WTC11 (cell line): ENCODE data around the gene MVP. TPM values are rescaled to one million over a fixed set of nuclear protein-coding genes. Genes with fewer than 3 reads are reported as not detected.

ENCODE experiments used
- ATAC-seq: fragments of 200-7000 bp; cut with Tn5 transposase; 2 replicates; pipeline ENCODE4 v1.10.0; 2021; ENCODE audit warnings: mild to moderate bottlenecking, moderate library complexity
- CTCF ChIA-PET: fragments of 300-600 bp; sonication (Branson Sonifier 250); formaldehyde crosslinking; loops from one replicate; lab custom pipeline; 2021; ENCODE audit warnings: antibody characterized with exemption; lab: Charles Lee
- POLR2A ChIA-PET: fragments of 350-600 bp; sonication (Branson Sonifier 250); formaldehyde crosslinking; loops from one replicate; lab custom pipeline; 2021; ENCODE audit warnings: antibody characterized with exemption; lab: Charles Lee
- DNase-seq: peaks from one replicate; pipeline ENCODE4 v3.0.0; 2021; ENCODE audit warnings: low spot score
- H3K27ac Mint-ChIP-seq: 2 replicates; pipeline ENCODE4 v1.8.0; 2021; ENCODE audit warnings: mixed read lengths
- H3K27me3 Mint-ChIP-seq: 2 replicates; pipeline ENCODE4 v1.8.0; 2021; ENCODE audit warnings: low read depth, mild to moderate bottlenecking, moderate library complexity, mixed read lengths
- H3K36me3 Mint-ChIP-seq: 2 replicates; pipeline ENCODE4 v1.8.0; 2021; ENCODE audit warnings: mixed read lengths
- H3K4me1 Mint-ChIP-seq: 2 replicates; pipeline ENCODE4 v1.8.0; 2022; ENCODE audit warnings: mixed read lengths
- H3K4me3 Mint-ChIP-seq: 2 replicates; pipeline ENCODE4 v1.8.0; 2021; ENCODE audit warnings: mild to moderate bottlenecking, moderate library complexity, mixed read lengths
- H3K9me3 Mint-ChIP-seq: 2 replicates; pipeline ENCODE4 v1.8.0; 2021; ENCODE audit warnings: mixed read lengths
- ATF1 ChIP-seq: sonication (generic); formaldehyde crosslinking; IDR thresholded peaks from 2 replicates; pipeline ENCODE4 v1.8.1; 2023; ENCODE audit warnings: mild to moderate bottlenecking, moderate library complexity, missing genetic modification reagents
- CREB1 ChIP-seq: sonication (generic); formaldehyde crosslinking; IDR thresholded peaks from 2 replicates; pipeline ENCODE4 v1.8.0; 2023; ENCODE audit warnings: mild to moderate bottlenecking, missing genetic modification reagents
- CREM ChIP-seq: sonication (generic); formaldehyde crosslinking; IDR thresholded peaks from 2 replicates; pipeline ENCODE4 v1.8.1; 2022; ENCODE audit warnings: mild to moderate bottlenecking, missing genetic modification reagents, moderate library complexity
- ETV6 ChIP-seq: sonication (generic); formaldehyde crosslinking; IDR thresholded peaks from 2 replicates; pipeline ENCODE4 v1.8.1; 2022; ENCODE audit warnings: mild to moderate bottlenecking, missing genetic modification reagents
- FOXJ3 ChIP-seq: sonication (generic); formaldehyde crosslinking; IDR thresholded peaks from 2 replicates; pipeline ENCODE4 v1.9.0; 2021; ENCODE audit warnings: missing genetic modification reagents, mild to moderate bottlenecking, borderline replicate concordance
- FOXK1 ChIP-seq: sonication (generic); formaldehyde crosslinking; IDR thresholded peaks from 2 replicates; pipeline ENCODE4 v1.8.0; 2022; ENCODE audit warnings: mild to moderate bottlenecking, moderate library complexity, missing genetic modification reagents
- GABPB1 ChIP-seq: sonication (generic); formaldehyde crosslinking; IDR thresholded peaks from 2 replicates; pipeline ENCODE4 v1.8.1; 2023; ENCODE audit warnings: mild to moderate bottlenecking, missing genetic modification reagents
- GRHL2 ChIP-seq: fragments of 250-450 bp; sonication (Bioruptor Pico); IDR thresholded peaks from 2 replicates; pipeline ENCODE4 v1.8.0; 2022; ENCODE audit warnings: mild to moderate bottlenecking, moderate library complexity; ENCODE audit not compliant: insufficient replicate concordance, severe bottlenecking
- GTF2I ChIP-seq: fragments of 250-450 bp; sonication (Bioruptor Pico); conservative IDR thresholded peaks from 2 replicates; pipeline ENCODE4 v1.4.0; 2021; ENCODE audit warnings: mild to moderate bottlenecking
- JAZF1 ChIP-seq: fragments of 250-450 bp; sonication (Bioruptor Pico); IDR thresholded peaks from 2 replicates; pipeline ENCODE4 v1.9.0; 2021; ENCODE audit warnings: moderate library complexity, mild to moderate bottlenecking, inconsistent platforms
- JUN ChIP-seq: sonication (generic); formaldehyde crosslinking; IDR thresholded peaks from 2 replicates; pipeline ENCODE4 v1.8.0; 2023; ENCODE audit warnings: mild to moderate bottlenecking, missing genetic modification reagents
- KAT7 ChIP-seq: sonication (generic); formaldehyde crosslinking; IDR thresholded peaks from 2 replicates; pipeline ENCODE4 v1.8.1; 2023; ENCODE audit warnings: missing genetic modification reagents, mild to moderate bottlenecking, borderline replicate concordance
- NFATC4 ChIP-seq: fragments of 250-450 bp; sonication (Bioruptor Pico); IDR thresholded peaks from 2 replicates; pipeline ENCODE4 v1.9.0; 2021; ENCODE audit warnings: mild to moderate bottlenecking
- SMAD3 ChIP-seq: sonication (generic); formaldehyde crosslinking; IDR thresholded peaks from 2 replicates; pipeline ENCODE4 v1.8.0; 2022; ENCODE audit warnings: missing genetic modification reagents, mild to moderate bottlenecking, borderline replicate concordance
- SP1 ChIP-seq: sonication (generic); formaldehyde crosslinking; conservative IDR thresholded peaks from 2 replicates; pipeline ENCODE4 v1.8.1; 2022; ENCODE audit warnings: missing genetic modification reagents
- TEAD1 ChIP-seq: sonication (generic); formaldehyde crosslinking; IDR thresholded peaks from 2 replicates; pipeline ENCODE4 v1.8.0; 2022; ENCODE audit warnings: mild to moderate bottlenecking, missing genetic modification reagents
- TP53 ChIP-seq: sonication (generic); formaldehyde crosslinking; IDR thresholded peaks from 2 replicates; pipeline ENCODE4 v1.8.1; 2023; ENCODE audit warnings: mild to moderate bottlenecking, missing genetic modification reagents
- ZNF219 ChIP-seq: sonication (generic); formaldehyde crosslinking; IDR thresholded peaks from 2 replicates; pipeline ENCODE4 v1.8.0; 2023; ENCODE audit warnings: missing genetic modification reagents, mild to moderate bottlenecking, borderline replicate concordance
- ZNF396 ChIP-seq: fragments of 250-450 bp; sonication (Bioruptor Pico); IDR thresholded peaks from 2 replicates; pipeline ENCODE4 v1.8.0; 2021; ENCODE audit warnings: mild to moderate bottlenecking, moderate library complexity, borderline replicate concordance
- total RNA-seq: library from RNA; stranded (reverse); gene quantifications from 3 replicates; pipeline ENCODE4 v1.2.3, GENCODE V29; 2021
- TF ChIP-seq, protein P1 (sequence below): sonication (generic); formaldehyde crosslinking; IDR thresholded peaks from 2 replicates; pipeline ENCODE4 v1.8.1; 2023; ENCODE audit warnings: mild to moderate bottlenecking, missing genetic modification reagents
- TF ChIP-seq, protein P2 (sequence below): sonication (generic); formaldehyde crosslinking; IDR thresholded peaks from 2 replicates; pipeline ENCODE4 v1.8.0; 2022; ENCODE audit warnings: mild to moderate bottlenecking, missing genetic modification reagents
- TF ChIP-seq, protein P3 (sequence below): sonication (generic); formaldehyde crosslinking; IDR thresholded peaks from 2 replicates; pipeline ENCODE4 v1.8.0; 2023; ENCODE audit warnings: missing genetic modification reagents
- TF ChIP-seq, protein P4 (sequence below): fragments of 250-450 bp; sonication (Bioruptor Pico); IDR thresholded peaks from 2 replicates; pipeline ENCODE4 v1.9.0; 2021; ENCODE audit warnings: mild to moderate bottlenecking
- TF ChIP-seq, protein P5 (sequence below): sonication (generic); formaldehyde crosslinking; IDR thresholded peaks from 2 replicates; pipeline ENCODE4 v1.8.1; 2023; ENCODE audit warnings: mild to moderate bottlenecking, moderate library complexity, missing genetic modification reagents
- TF ChIP-seq, protein P6 (sequence below): fragments of 250-450 bp; sonication (Bioruptor Pico); IDR thresholded peaks from 2 replicates; pipeline ENCODE4 v1.9.0; 2021; ENCODE audit warnings: mild to moderate bottlenecking
- TF ChIP-seq, protein P7 (sequence below): sonication (generic); formaldehyde crosslinking; IDR thresholded peaks from 2 replicates; pipeline ENCODE4 v1.8.0; 2022; ENCODE audit warnings: missing genetic modification reagents

Gene MVP
- total RNA-seq, 1 experiment from 2014 or later, result 10.8 TPM

DNA sequence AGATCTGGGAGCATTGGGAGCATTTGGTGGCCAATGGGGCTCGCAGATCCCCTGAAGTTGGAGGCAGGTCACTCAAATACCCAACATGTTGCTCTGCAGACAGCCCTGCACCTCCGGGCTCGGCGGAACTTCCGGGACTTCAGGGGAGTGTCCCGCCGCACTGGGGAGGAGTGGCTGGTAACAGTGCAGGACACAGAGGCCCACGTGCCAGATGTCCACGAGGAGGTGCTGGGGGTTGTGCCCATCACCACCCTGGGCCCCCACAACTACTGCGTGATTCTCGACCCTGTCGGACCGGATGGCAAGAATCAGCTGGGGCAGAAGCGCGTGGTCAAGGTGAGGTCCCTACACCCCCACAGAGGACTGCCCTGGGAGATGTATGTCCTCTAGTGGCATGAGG lies 16.4 kb downstream of the MVP start:
- Mint-ChIP-seq H3K9me3 (no peaks in the 10 kb centered on the region), H3K27me3 (no peaks in the 10 kb centered on the region; the same call in 1 of the 2 replicates), H3K27ac (no peak overlapping the region), H3K36me3 (no peaks in the 10 kb centered on the region), H3K4me3 (no peak overlapping the region), H3K4me1 (no peaks in the 10 kb centered on the region)
- ATAC-seq (peak; percentile 43), DNase-seq (no peak)
- POLR2A ChIA-PET, result no interaction called here
- TF ChIP-seq, protein P1, sequence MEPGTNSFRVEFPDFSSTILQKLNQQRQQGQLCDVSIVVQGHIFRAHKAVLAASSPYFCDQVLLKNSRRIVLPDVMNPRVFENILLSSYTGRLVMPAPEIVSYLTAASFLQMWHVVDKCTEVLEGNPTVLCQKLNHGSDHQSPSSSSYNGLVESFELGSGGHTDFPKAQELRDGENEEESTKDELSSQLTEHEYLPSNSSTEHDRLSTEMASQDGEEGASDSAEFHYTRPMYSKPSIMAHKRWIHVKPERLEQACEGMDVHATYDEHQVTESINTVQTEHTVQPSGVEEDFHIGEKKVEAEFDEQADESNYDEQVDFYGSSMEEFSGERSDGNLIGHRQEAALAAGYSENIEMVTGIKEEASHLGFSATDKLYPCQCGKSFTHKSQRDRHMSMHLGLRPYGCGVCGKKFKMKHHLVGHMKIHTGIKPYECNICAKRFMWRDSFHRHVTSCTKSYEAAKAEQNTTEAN (CRISPR knock-in tag), result no peak
- TF ChIP-seq GTF2I (CRISPR knock-in tag) (no peak), NFATC4 (CRISPR knock-in tag) (no peak), KAT7 (CRISPR knock-in tag) (no peak), ATF1 (CRISPR knock-in tag) (no peak), GRHL2 (no peak), TP53 (CRISPR knock-in tag) (no peak), ZNF396 (no peak), JUN (CRISPR knock-in tag) (no peak), FOXK1 (CRISPR knock-in tag) (no peak)
- TF ChIP-seq, protein P2, sequence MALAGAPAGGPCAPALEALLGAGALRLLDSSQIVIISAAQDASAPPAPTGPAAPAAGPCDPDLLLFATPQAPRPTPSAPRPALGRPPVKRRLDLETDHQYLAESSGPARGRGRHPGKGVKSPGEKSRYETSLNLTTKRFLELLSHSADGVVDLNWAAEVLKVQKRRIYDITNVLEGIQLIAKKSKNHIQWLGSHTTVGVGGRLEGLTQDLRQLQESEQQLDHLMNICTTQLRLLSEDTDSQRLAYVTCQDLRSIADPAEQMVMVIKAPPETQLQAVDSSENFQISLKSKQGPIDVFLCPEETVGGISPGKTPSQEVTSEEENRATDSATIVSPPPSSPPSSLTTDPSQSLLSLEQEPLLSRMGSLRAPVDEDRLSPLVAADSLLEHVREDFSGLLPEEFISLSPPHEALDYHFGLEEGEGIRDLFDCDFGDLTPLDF (CRISPR knock-in tag), result no peak
- CTCF ChIA-PET, result interaction anchor here (1.6 kb wide), 1 partner anchor 12 kb away, joined by 7 read pairs; no protein-coding TSS in a partner anchor

DNA sequence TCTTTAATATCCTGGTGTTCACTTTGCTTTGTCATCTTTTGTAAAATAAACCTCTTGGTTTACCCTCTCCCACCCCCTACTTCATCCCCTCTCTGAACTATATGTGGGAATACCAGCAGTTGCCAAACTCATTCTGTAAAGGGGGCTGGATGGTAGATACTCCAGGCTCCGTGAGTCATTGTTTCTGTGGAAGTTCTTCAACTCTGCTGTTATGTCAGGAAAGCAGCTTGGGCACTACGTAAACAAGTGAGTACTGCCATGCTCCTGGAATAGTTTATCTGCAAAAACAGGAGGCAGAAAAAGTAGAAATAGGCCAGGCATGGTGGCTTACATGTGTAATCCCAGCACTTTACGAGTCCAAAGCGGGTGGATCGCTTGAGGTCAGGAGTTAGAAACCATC lies 17.6 kb downstream of the MVP start:
- DNase-seq, result no peak
- CTCF ChIA-PET, result interaction anchor here (0.7 to 2.7 kb wide), 4 partner anchors 11 to 194 kb away, joined by 3 to 30 read pairs (median 5); no protein-coding TSS in a partner anchor
- H3K9me3 Mint-ChIP-seq, result no peaks in the 10 kb centered on the region
- TF ChIP-seq CREB1 (CRISPR knock-in tag) (no peak), CREM (CRISPR knock-in tag) (no peak), SP1 (CRISPR knock-in tag) (no peak), JAZF1 (no peak), ETV6 (CRISPR knock-in tag) (no peak), GABPB1 (CRISPR knock-in tag) (no peak), TEAD1 (CRISPR knock-in tag) (no peak), FOXJ3 (no peak), ZNF219 (no peak), TP53 (CRISPR knock-in tag) (no peak), SMAD3 (CRISPR knock-in tag) (no peak)
- TF ChIP-seq, protein P3, sequence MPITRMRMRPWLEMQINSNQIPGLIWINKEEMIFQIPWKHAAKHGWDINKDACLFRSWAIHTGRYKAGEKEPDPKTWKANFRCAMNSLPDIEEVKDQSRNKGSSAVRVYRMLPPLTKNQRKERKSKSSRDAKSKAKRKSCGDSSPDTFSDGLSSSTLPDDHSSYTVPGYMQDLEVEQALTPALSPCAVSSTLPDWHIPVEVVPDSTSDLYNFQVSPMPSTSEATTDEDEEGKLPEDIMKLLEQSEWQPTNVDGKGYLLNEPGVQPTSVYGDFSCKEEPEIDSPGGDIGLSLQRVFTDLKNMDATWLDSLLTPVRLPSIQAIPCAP, result no peak
- TF ChIP-seq, protein P4, sequence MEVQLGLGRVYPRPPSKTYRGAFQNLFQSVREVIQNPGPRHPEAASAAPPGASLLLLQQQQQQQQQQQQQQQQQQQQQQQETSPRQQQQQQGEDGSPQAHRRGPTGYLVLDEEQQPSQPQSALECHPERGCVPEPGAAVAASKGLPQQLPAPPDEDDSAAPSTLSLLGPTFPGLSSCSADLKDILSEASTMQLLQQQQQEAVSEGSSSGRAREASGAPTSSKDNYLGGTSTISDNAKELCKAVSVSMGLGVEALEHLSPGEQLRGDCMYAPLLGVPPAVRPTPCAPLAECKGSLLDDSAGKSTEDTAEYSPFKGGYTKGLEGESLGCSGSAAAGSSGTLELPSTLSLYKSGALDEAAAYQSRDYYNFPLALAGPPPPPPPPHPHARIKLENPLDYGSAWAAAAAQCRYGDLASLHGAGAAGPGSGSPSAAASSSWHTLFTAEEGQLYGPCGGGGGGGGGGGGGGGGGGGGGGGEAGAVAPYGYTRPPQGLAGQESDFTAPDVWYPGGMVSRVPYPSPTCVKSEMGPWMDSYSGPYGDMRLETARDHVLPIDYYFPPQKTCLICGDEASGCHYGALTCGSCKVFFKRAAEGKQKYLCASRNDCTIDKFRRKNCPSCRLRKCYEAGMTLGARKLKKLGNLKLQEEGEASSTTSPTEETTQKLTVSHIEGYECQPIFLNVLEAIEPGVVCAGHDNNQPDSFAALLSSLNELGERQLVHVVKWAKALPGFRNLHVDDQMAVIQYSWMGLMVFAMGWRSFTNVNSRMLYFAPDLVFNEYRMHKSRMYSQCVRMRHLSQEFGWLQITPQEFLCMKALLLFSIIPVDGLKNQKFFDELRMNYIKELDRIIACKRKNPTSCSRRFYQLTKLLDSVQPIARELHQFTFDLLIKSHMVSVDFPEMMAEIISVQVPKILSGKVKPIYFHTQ, result no peak
- TF ChIP-seq, protein P5, sequence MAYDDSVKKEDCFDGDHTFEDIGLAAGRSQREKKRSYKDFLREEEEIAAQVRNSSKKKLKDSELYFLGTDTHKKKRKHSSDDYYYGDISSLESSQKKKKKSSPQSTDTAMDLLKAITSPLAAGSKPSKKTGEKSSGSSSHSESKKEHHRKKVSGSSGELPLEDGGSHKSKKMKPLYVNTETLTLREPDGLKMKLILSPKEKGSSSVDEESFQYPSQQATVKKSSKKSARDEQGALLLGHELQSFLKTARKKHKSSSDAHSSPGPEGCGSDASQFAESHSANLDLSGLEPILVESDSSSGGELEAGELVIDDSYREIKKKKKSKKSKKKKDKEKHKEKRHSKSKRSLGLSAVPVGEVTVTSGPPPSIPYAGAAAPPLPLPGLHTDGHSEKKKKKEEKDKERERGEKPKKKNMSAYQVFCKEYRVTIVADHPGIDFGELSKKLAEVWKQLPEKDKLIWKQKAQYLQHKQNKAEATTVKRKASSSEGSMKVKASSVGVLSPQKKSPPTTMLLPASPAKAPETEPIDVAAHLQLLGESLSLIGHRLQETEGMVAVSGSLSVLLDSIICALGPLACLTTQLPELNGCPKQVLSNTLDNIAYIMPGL (CRISPR knock-in tag), result no peak
- TF ChIP-seq, protein P6, sequence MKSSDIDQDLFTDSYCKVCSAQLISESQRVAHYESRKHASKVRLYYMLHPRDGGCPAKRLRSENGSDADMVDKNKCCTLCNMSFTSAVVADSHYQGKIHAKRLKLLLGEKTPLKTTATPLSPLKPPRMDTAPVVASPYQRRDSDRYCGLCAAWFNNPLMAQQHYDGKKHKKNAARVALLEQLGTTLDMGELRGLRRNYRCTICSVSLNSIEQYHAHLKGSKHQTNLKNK, result no peak
- TF ChIP-seq, protein P7, sequence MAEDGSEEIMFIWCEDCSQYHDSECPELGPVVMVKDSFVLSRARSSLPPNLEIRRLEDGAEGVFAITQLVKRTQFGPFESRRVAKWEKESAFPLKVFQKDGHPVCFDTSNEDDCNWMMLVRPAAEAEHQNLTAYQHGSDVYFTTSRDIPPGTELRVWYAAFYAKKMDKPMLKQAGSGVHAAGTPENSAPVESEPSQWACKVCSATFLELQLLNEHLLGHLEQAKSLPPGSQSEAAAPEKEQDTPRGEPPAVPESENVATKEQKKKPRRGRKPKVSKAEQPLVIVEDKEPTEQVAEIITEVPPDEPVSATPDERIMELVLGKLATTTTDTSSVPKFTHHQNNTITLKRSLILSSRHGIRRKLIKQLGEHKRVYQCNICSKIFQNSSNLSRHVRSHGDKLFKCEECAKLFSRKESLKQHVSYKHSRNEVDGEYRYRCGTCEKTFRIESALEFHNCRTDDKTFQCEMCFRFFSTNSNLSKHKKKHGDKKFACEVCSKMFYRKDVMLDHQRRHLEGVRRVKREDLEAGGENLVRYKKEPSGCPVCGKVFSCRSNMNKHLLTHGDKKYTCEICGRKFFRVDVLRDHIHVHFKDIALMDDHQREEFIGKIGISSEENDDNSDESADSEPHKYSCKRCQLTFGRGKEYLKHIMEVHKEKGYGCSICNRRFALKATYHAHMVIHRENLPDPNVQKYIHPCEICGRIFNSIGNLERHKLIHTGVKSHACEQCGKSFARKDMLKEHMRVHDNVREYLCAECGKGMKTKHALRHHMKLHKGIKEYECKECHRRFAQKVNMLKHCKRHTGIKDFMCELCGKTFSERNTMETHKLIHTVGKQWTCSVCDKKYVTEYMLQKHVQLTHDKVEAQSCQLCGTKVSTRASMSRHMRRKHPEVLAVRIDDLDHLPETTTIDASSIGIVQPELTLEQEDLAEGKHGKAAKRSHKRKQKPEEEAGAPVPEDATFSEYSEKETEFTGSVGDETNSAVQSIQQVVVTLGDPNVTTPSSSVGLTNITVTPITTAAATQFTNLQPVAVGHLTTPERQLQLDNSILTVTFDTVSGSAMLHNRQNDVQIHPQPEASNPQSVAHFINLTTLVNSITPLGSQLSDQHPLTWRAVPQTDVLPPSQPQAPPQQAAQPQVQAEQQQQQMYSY (CRISPR knock-in tag), result no peak

More for the DNA sequence above, 17.6 kb downstream of the MVP start:
- no peaks in the 10 kb centered on the region for H3K36me3 Mint-ChIP-seq
- no peak overlapping the region for H3K4me3 Mint-ChIP-seq
- no peak overlapping the region for H3K27ac Mint-ChIP-seq
- H3K27me3 Mint-ChIP-seq, result no peaks in the 10 kb centered on the region; the same call in 1 of the 2 replicates
- H3K4me1 Mint-ChIP-seq, result no peaks in the 10 kb centered on the region
- POLR2A ChIA-PET, result no interaction called here
- ATAC-seq, result no peak
